Measurements from ENCODE around the gene ADGRG1.

- no peak for TF ChIP-seq CTCF (IDR thresholded peaks at IDR 0.05; ENCODE audit: poor library complexity)
- no peak for TF ChIP-seq EZH2 (IDR thresholded peaks at IDR 0.05; ENCODE audit: borderline replicate concordance)
Observed at GRCh38 chr16:57665541-57665940, 37.1 kb downstream of the ADGRG1 start.
